IPS DF 4.7 (cell line): ENCODE data around the gene FLOT2.
"Not testable (repeated sequence)": the region's sequence is repeated elsewhere in the genome, so short reads cannot be mapped to it uniquely, and the experiment has no call there.

Source experiments
- DNase-seq: peaks from one replicate; pipeline ENCODE4 v3.0.0-alpha.2; 2013; ENCODE audit warnings: low spot score; ENCODE audit errors: extremely low read depth

FLOT2 gene

DNA sequence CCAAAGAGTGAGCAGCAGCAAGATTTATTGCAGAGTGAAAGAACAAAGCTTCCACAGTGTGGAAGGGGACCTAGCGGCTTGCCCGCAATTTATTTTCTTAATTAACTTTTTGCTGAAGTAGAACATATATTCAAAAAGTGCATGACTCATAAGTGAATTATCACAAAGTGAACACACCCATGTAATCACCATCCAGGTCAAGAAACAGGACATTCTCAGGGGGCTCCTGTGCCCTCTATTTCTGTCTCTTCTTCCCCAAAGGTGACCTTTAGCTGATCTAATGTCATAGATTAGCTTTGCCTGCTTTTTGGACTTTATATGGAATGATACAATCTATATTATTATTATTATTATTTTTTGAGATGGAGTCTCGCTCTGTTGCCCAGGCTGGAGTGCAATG lies 22.8 kb downstream of the FLOT2 start:
- no peak for DNase-seq

DNA sequence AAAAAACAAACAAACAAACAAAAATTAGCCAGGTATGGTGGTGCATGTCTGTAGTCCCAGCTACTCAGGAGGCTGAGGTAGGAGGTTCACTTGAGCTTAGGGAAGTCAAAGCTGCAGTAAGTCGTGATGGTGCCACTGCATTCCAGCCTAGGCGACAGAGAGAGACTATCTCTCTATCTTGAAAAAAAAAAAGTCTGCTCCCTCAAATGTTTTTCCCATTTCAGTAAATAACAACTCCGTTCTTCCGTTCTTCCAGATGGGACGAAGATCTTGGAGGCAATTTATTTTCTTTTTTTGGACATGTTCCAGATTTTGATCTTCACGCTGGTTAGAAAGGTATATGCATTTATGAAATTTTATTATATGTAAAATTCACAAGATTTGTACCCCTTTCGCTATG lies 23.7 kb downstream of the FLOT2 start:
- no peak for DNase-seq

DNA sequence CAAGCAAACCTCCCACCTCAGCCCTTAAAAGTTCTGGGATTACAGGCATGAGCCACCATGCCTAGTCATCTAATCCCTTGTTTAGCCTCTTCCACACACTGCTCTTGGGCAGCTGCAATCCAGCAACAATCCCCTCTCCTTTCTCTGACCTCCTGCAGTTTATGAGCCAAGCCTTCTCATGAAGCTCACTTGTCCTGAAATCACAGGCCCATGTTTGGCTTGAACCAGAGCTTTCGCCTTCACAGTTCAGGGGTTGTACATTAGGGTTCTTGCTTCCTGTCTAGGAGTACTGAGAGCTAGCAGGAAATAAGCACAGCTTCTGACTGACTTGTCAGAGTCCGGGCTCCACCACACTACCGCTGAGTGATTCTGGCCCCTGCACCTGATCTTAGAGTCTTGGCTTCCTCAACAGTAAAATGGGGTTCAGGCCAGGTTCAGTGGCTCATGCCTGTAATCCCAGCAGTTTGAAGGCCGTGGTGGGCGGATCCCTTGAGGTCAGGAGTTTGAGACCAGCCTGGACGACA lies 26.4 kb downstream of the FLOT2 start:
- DNase-seq = no peak

DNA sequence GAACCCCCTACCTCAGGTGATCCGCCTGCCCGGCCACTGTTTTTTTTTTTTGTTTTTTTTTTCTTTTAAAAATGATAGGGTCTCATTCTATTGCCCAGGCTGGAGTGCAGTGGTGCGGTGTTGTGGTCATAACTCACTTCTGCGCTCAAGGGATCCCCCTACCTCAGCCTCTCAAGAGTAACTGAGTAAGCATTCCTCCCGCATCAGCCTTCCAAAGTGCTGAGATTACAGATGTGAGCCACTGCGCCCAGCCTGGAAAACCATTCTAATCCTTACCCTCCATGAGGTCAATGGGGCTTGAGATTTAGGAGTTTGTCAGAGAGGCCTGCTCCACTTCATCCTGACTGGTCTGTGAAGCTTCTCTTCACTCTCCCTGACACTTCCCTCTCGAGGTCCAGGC lies 30.3 kb downstream of the FLOT2 start:
- no peak for DNase-seq

DNA sequence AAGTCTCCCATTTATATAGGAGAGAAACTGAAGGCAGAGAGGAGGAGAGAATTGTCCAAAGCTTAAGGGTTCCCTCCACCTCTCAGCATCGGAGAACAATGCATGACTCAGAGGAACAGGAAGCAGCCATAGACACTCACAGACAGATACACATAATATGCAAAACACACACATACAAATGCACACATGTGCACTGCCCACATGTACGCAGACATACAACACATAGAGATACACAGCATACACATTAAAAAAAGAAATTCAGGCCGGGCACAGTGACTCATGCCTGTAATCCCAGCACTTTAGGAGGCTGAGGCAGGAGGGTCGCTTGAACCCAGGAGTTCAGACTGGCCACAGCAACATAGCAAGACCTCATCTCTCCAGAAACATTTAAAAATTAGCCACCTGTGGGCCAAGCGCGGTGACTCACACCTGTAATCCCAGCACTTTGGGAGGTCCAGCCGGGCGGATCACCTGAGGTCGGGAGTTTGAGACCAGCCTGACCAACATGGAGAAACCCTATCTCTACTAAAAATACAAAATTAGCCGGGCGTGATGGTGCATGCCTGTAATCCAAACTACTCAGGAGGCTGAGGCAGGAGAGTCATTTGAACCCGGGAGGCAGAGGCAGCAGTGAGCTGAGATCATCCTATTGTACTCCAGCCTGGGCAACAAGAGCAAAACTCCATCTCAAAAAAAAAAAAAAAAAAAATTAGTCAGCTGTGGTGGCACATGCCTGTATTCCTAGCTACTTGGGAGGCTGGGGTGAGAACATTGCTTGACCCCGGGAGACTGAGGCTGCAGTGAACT lies 31.4 kb downstream of the FLOT2 start:
- no peak for DNase-seq

DNA sequence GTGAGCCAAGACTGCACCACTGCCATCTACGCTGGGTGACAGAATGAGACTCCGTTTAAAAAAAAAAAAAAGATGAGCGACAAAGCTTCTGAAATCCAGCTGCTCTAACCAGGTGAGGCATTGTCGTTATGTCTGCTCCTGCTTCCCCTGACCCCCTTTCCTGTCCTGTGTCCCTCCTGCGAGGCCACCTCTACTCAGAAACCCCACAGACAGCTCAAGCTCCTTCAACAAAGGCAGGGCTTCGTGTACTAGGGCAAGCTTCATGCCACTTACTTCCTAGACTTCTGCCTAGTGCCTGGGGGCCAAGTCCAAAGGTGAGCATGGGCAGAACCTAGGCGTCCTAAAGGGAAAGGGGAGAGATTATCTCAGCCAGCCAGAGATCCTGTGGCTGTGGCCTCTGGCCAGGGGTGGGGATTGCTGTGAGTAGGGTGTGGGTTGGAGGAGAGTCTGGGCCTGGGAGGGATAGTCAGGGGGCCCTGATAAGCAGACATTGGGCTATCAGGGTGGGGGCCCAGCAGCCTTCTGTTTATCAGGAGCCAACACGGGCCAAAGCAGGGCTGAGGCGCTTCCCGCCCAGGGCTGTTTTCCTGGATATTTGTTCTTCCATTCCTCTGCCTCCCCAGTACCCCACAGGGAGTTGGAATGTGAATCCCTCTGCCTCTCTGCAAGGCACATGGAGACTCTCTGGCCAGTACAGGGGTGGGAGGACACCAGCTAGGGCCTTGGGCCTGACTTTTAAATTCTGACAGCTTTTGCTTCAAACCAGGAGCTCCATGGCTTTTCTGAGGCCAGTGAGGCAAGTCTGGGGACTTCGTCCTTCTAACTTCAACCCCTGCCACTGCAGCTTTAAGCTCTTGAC lies 32.3 kb downstream of the FLOT2 start:
- DNase-seq = no peak

DNA sequence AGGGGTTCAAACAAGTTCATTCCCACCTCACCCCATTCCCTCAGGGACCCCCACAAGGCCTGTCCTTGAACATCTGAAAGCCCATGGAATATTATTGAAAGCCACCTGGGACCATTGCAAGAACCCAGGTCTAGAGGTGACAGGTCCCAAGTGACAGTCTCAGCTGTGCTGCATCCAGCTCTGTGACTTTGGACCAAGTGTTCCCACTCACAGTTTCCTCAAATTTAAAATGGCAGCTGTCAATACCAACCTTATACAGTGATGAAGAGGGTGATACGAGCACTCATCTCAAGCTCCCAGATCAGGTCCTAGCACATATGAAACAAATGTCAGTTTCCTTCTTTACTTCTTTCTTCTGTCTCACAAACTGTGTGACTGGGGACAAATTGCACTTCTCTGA lies 33.6 kb downstream of the FLOT2 start:
- DNase-seq = no peak

DNA sequence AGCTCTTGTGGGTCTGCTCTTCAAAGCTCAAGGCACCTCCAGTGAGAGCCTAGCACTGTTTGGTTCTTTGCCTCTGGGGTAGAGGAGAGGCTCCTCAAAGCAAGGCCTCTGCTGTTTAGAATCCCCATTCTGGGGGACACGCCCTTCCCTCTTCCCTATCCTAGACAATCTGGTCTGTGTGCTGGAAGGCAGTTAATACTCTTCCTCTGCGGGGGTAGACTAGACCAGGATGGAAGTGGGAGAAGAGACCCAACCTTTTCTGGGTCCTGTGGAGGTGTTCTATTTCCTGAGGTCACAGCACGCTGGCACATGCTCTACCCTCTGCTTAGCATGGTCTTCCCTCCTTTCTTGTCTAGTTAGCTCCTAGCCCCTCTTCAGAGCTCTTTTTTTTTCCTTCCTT lies 35.0 kb downstream of the FLOT2 start:
- DNase-seq = no peak

DNA sequence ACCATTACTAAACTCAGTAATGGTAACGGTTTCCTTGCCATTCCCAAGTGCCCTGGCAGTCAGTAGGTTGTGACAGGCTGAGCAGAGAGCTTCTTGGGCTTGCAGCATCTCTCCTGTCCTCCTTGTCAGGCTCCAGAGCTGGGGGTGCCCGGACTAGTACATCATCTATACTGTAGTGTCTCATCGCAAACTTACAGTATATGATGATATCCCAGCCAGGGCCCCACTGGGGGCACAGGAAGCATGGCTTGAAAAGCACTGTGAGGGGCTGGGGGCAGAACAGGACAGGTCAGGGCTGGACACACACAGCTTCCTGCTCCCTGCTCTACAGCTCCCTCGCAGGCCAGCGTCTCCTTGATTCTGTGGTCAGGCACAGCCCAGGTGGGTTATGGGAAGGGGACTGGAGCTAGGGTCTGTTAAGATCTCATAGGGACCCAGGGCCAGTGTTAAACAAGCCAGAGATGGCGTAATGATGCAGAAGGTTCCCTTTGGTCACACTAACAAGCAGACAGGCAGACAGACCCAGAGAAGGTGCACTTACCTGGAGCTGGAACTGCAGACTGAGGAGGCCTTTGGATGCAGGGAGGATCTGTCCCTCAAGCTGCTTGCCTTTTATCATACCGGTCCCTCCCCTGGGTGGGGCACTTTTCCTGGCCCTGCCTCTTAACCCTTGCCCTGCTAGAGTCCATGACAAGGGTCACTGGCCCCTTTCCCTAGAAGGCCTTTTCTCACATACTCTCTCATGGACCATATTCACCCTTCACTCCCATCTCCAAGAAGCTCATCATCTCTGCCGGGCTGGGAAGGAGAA lies 35.9 kb downstream of the FLOT2 start:
- DNase-seq = no peak

DNA sequence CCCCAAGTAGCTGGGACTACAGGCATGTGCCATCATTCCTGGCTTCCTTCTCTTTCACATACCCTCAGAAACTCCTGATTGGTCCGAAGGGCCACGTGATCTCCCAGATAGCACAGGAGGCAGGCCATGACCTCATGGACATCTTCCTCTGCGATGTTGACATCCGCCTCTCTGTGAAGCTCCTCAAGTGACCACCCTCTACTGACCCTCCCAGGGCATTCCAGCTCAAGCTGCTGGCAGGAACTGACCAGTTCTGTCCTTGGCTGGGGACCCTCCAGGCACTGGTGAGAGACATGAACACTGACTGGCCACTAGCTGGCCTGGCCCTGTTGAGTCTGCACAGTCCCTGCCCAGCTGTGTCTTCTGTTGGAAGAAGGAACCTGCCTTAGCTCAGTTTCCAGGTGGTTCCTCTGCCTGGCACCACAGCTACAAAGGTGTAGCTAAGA lies 37.1 kb downstream of the FLOT2 start:
- no peak for DNase-seq

DNA sequence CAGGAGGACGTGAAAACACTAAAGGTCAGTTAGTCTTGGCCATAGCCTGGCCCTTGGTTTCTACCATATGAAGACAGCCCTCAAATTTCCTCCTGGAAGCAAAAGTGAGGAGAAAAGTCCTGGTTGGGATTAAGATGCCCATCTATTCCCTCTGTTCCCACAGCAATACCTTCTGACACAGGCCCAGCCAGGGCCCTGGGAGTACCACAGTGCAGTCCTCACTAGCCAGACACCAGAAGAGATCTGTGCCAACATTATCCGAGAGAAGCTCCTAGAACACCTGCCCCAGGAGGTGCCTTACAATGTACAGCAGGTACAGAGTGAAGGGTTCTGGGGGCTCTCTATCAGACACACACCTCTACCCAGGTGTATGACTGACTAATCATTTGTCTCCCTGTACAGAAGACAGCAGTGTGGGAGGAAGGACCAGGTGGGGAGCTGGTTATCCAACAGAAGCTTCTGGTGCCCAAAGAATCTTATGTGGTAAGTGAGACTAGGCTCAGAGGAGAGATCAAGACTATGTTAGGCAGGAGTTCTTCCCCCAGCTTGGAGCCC lies 38.7 kb downstream of the FLOT2 start:
- DNase-seq = no peak

DNA sequence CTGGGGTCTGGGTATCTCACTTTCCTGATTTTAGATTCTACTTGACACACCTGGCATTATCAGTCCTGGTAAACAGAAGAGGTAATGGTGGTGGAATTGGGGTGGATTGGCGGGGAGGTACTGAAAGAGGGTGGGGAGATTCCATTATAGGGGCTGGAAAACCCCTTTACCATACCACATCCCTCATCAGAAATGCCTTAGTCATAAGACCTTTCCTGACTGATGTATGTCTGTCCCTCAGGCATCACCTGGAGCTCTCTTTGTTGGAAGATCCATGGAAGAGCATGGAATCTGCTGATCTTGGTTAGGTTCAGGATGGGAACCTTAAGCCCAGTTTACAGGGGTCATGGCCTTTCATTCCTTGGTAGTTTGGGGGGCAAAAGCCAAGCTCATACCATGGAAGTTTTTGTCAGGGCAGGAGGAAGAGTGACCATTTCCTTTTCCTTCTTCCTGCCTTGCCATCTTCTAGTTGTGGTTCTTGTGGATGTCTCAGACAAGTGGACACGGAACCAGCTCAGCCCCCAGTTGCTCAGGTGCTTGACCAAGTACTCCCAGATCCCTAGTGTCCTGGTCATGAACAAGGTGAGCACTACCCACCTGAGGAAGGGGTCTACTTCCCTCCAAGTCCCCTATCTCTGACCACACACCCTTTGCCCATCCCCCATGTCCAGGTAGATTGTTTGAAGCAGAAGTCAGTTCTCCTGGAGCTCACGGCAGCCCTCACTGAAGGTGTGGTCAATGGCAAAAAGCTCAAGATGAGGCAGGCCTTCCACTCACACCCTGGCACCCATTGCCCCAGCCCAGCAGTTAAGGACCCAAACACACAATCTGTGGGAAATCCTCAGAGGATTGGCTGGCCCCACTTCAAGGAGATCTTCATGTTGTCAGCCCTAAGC lies 39.4 kb downstream of the FLOT2 start:
- no peak for DNase-seq

DNA sequence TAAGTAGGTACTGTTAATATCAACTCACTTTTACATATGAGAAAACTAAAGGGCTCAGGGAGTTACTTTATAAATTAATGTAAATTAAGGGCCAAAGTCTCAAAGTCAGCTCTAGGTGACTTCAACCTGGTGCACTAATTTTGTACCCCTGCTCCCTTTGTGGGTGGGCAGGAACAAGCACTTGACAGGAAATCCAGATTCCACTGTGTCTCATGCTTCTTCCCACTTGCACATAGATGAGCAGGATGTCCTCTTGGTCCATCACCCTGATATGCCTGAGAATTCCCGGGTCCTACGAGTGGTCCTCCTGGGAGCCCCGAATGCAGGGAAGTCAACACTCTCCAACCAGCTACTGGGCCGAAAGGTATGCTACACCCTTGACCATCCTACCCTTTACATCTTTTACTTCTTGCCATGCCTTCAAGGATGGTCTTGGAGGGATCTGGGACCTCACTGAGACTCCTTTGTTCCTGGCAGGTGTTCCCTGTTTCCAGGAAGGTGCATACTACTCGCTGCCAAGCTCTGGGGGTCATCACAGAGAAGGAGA lies 41.4 kb downstream of the FLOT2 start:
- no peak for DNase-seq

DNA sequence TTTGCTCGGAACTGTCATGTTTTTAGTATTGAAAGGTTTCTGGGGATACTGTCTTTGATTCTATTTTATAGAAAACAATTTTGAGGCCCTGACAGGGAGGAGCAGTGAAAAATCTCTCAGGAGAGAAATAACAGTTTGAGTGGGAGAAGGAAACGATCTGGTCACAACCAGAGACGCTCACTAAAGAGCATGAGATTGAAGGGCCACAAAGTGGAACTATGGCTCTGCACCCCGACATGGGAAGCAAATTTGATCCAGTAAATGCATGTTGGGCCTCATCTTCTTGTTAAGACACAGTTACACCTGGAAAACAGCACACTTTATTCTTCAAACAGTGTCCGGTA lies 42.2 kb downstream of the FLOT2 start:
- DNase-seq = no peak

DNA sequence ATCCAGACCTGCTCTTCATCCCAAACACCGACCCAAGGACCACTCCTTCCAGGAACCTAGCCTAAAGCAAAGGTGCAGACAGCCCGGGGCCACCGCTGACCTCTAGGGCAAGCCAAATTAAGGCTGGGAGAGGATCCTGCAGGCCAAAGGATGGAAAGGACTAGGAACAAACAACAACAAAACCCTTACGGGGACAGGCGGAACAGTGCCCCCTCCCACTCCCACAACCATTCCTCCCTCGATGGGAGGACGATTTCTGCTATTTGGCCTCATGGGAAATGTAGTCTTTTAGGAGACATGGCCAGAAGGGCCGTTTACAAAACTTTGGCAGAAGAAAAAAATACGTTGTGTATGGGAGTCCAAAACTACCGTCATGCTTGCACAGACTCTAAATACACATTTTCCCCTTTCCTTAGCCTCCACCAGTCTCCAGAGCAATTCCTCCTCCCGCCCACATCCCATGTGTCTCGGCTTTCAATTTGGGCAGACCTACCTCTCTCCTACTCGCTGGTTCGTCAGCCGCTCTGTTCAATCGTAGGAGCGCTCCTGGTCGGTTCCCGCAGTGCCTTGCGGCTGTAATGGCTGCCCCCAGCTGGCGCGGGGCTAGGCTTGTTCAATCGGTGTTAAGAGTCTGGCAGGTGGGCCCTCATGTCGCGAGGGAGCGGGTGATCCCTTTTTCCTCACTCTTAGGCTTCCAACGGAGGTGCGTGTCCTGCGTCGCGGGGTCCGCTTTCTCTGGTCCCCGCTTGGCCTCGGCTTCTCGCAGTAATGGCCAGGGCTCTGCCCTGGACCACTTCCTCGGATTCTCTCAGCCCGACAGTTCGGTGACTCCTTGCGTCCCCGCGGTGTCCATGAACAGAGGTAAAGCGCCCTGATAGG lies 42.8 kb downstream of the FLOT2 start, which contains the start of gene ERAL1:
ERAL1 (plus strand) TSS at position 560 of the 879 bp plus-strand sequence; CDS start at position 579, 19 bp downstream.
- DNase-seq = peak; percentile 72

DNA sequence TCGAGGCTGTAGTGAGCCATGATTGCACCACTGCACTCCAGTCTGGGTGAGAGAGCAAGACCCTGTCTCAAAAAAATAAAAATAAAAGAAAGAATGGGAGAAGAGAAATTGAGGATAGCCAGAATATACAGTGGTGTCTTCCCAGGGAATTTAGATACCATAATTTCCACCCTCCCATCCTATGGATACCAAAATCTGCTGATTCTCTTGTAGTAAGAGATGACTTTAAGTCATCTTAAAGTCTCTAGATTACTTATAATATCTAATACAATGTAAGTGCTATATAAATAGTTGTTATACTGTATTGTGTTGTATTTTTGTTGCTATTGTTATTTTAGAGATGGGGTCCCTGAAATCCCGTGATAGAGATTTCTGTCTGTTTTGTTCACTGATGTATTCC lies 44.2 kb downstream of the FLOT2 start:
- DNase-seq = no peak

DNA sequence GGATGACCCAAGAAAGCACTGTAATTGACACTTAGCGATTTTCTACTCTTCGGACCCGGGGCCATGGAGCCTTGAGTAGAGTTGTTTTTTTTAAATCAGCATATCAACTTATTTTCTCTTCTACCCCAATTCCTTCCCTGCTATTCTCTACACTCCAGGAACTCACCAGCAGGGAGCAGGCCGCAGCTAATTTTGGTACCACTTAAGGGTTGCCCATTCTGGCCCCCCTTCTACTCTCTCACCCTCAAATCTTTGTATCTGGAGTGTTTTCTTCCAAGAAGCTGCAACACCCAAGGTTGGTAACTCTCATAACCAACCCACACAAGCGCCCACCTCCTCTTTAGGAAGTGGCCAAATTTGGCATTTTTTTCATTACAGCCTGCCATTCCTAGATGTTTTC lies 48.3 kb downstream of the FLOT2 start:
- DNase-seq = no peak

DNA sequence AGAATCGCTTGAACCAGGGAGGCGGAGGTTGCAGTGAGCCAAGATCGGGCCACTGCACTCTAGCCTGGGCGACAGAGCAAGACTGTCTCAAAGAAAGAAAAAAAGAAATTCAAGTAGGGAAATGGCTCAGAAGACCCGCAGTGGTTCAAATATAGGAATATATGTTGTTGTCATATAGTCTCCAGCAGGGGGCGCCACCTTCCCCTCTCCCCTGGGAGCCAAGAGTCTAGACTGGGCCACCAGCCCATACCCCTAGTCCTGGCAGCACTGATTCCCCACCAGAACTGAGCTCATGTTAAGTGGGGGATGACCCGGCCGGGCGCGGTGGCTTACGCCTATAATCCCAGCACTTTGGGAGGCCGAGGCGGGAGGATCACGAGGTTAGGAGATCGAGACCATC lies 48.9 kb downstream of the FLOT2 start:
- DNase-seq = not testable (repeated sequence)

DNA sequence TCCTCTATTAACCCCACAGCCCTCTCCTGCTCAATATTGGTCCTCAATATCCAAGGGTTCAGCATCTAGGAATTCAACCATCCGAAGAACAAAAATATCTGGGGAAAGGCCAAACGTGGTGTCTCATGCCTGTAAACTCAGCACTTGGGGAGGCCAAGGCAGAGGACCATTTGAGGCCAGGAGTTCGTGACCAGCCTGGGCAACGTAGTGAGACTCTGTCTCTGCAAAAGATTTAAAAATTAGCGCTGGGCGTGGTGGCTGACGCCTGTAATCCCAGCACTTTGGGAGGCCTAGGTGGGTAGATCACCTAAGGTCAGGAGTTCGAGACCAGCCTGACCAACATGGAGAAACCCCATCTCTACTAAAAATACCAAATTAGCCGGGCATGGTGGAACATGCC lies 50.8 kb downstream of the FLOT2 start:
- DNase-seq = not testable (repeated sequence)
